WTC11 (cell line): ENCODE measurements around the gene ZNF516.

ENCODE experiments used
- IRF2 ChIP-seq: sonication (generic); formaldehyde crosslinking; IDR thresholded peaks from 2 replicates; pipeline ENCODE4 v1.8.0; 2022; ENCODE audit warnings: low read depth, missing genetic modification reagents, borderline replicate concordance
- ZBTB21 ChIP-seq: sonication (generic); formaldehyde crosslinking; IDR thresholded peaks from 2 replicates; pipeline ENCODE4 v1.8.1; 2023; ENCODE audit warnings: mild to moderate bottlenecking, missing genetic modification reagents, borderline replicate concordance
- TF ChIP-seq, protein P1 (sequence below): fragments of 200-600 bp; IDR thresholded peaks from 2 replicates; pipeline ENCODE4 v1.8.0; 2022; ENCODE audit warnings: antibody characterized with exemption
- TF ChIP-seq, protein P2 (sequence below): sonication (generic); formaldehyde crosslinking; IDR thresholded peaks from 2 replicates; pipeline ENCODE4 v1.8.1; 2022; ENCODE audit warnings: mild to moderate bottlenecking, missing genetic modification reagents, moderate library complexity, borderline replicate concordance

DNA sequence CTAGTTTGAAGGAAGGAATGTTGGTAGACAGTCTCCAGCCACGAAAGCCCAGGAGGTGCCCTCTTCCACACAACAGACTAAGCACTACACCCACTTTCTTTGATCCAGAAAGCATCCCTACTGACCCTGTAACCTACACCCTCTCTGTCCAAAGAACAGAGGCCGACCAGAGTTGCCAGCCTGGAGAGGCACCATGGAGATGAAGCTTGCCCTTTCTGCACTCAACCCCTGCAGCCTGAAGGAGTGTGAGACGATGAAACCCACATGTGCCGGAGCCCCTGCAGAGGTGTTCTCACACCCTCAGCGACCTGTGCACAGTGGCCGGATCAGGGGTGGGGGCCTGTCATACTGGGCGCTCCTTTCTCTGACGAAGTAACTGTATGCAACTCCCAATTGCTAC lies 136.3 kb downstream of the ZNF516 start:
- TF ChIP-seq, protein P1, sequence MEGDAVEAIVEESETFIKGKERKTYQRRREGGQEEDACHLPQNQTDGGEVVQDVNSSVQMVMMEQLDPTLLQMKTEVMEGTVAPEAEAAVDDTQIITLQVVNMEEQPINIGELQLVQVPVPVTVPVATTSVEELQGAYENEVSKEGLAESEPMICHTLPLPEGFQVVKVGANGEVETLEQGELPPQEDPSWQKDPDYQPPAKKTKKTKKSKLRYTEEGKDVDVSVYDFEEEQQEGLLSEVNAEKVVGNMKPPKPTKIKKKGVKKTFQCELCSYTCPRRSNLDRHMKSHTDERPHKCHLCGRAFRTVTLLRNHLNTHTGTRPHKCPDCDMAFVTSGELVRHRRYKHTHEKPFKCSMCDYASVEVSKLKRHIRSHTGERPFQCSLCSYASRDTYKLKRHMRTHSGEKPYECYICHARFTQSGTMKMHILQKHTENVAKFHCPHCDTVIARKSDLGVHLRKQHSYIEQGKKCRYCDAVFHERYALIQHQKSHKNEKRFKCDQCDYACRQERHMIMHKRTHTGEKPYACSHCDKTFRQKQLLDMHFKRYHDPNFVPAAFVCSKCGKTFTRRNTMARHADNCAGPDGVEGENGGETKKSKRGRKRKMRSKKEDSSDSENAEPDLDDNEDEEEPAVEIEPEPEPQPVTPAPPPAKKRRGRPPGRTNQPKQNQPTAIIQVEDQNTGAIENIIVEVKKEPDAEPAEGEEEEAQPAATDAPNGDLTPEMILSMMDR = no peak
- TF ChIP-seq IRF2 (CRISPR knock-in tag) = no peak
- TF ChIP-seq ZBTB21 (CRISPR knock-in tag) = no peak
- TF ChIP-seq, protein P2, sequence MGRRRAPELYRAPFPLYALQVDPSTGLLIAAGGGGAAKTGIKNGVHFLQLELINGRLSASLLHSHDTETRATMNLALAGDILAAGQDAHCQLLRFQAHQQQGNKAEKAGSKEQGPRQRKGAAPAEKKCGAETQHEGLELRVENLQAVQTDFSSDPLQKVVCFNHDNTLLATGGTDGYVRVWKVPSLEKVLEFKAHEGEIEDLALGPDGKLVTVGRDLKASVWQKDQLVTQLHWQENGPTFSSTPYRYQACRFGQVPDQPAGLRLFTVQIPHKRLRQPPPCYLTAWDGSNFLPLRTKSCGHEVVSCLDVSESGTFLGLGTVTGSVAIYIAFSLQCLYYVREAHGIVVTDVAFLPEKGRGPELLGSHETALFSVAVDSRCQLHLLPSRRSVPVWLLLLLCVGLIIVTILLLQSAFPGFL (CRISPR knock-in tag) = no peak
